Motor neuron (in vitro differentiated cells): ENCODE results near the gene BST2. TPM values are rescaled to one million over a fixed set of nuclear protein-coding genes. Genes with fewer than 3 reads are reported as not detected.
A peak's percentile ranks its signal among the peaks of the same experiment; 100 is the strongest.

Source experiments
- ATAC-seq, 8 experiments: fragments of 200-7000 bp; cut with Tn5 transposase; replicated peaks in 6 of 8; 2 replicates each; pipeline ENCODE4 v1.8.0; 2021; ENCODE audit warnings: mild to moderate bottlenecking in 8 of 8, moderate library complexity in 8 of 8
- H3K27ac ChIP-seq, 2 donors: fragments of 250-450 bp; sonication (Bioruptor Pico); 2 replicates each; pipeline ENCODE4 v1.9.0; 2021; ENCODE audit warnings: antibody characterized with exemption in 2 of 2, mild to moderate bottlenecking in 2 of 2, moderate library complexity in 1 of 2
- H3K4me1 ChIP-seq, 2 donors: fragments of 250-450 bp; sonication (Bioruptor Pico); replicated peaks in 1 of 2; 2 replicates each; pipeline ENCODE4 v1.6.1; 2021; ENCODE audit warnings: antibody characterized with exemption in 2 of 2, mild to moderate bottlenecking in 2 of 2, moderate library complexity in 1 of 2
- H3K4me3 ChIP-seq, 5 donors: fragments of 250-450 bp; sonication (Bioruptor Pico); 2 replicates each; pipeline ENCODE4 v1.9.0; 2021; ENCODE audit warnings: antibody characterized with exemption in 5 of 5, mild to moderate bottlenecking in 5 of 5, moderate library complexity in 4 of 5
- WGBS, 10 experiments: fragments of 450-650 bp; shearing (Covaris generic); methylation state at CpG; one replicate each; pipeline ENCODE4 v1.0.0; 2022; 5-methylcytosine and 5-hydroxymethylcytosine counted together
- in situ Hi-C, 9 experiments: fragments of 400-800 bp; cut with MboI; loops; one replicate each; pipeline ENCODE4 v1.15.0; 2021; ENCODE audit warnings: low sequenced_read_pairs in 9 of 9, low pct_unique_long_range_greater_than_20kb in 2 of 9; ENCODE audit not compliant: unreplicated experiment in 9 of 9
- total RNA-seq, 8 experiments: library from RNA; unstranded; fragments of 300-600 nt; gene quantifications; 2 replicates each; pipeline versions ENCODE4 v1.2.3 to v1.2.4, GENCODE V29; 2022

The BST2 gene
- total RNA-seq, 8 experiments from 2014 or later = 6.8 to 217 (median 31.0) TPM

DNA sequence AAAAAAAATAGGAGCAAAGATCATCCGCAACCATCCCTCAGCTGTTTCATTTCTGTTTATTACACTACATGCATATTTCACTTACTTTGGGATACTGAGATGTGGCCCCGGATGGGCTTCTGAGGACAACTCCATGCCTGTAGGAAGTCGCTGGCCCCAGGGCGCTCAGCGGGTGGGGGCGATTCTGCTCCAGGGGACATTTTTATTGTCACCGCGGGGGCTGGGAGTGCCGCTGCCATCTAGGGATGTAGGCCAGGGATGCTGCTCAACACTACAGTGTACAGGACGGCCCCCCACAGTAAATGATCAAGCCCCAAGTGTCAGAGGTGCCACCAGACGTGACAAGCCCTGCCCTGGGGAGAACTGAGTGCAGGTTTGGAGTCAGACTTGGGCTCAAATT, 6.4 kb upstream of the BST2 start:
- Histone ChIP-seq H3K4me3 (no peak overlapping the region), H3K27ac (peak overlapping the region in 1 of 2 donors; percentile 17), H3K4me1 (peaks cover 26 to 33% of the 10 kb centered on the region in 2 donors)
- WGBS, 10 experiments = 15 to 100% (median 66%) methylated on average over 1 to 11 of the region's 11 CpGs; no CpG with 5 or more reads in 2 of the 10 experiments
- in situ Hi-C loops = no loop called here
- peak in 2 of 8 experiments; percentile 7 to 10 for ATAC-seq

GRCh38 chr19:17409990-17410389, 4.6 kb upstream of the BST2 start:
- WGBS, 10 experiments = 12 to 100% (median 96%) methylated on average over 1 to 8 of the region's 9 CpGs
- no peak for ATAC-seq
- peaks cover 38 to 39% of the 10 kb centered on the region in 2 donors for H3K4me1 ChIP-seq
- no peak overlapping the region for H3K27ac ChIP-seq
- H3K4me3 ChIP-seq = no peak overlapping the region
- in situ Hi-C loops = loop anchor here in 1 of 9 experiments (10.0 kb wide), 1 partner anchor 55 kb away; the partner anchor contains the start of gene NXNL1

GRCh38 chr19:17406887-17407196, 1.4 kb upstream of the BST2 start:
- in situ Hi-C loops = loop anchor here in 1 of 9 experiments (10.0 kb wide), 1 partner anchor 58 kb away; the partner anchor contains the start of gene NXNL1
- ATAC-seq = no peak
- Histone ChIP-seq H3K4me3 (peak overlapping the region in 1 of 5 donors; percentile 17), H3K4me1 (peaks cover 35 to 39% of the 10 kb centered on the region in 2 donors), H3K27ac (peak overlapping the region in 1 of 2 donors; percentile 70)
- WGBS, 10 experiments = 17 to 50% methylated on average over 1 of the region's 2 CpGs; no CpG with 5 or more reads in 8 of the 10 experiments

DNA sequence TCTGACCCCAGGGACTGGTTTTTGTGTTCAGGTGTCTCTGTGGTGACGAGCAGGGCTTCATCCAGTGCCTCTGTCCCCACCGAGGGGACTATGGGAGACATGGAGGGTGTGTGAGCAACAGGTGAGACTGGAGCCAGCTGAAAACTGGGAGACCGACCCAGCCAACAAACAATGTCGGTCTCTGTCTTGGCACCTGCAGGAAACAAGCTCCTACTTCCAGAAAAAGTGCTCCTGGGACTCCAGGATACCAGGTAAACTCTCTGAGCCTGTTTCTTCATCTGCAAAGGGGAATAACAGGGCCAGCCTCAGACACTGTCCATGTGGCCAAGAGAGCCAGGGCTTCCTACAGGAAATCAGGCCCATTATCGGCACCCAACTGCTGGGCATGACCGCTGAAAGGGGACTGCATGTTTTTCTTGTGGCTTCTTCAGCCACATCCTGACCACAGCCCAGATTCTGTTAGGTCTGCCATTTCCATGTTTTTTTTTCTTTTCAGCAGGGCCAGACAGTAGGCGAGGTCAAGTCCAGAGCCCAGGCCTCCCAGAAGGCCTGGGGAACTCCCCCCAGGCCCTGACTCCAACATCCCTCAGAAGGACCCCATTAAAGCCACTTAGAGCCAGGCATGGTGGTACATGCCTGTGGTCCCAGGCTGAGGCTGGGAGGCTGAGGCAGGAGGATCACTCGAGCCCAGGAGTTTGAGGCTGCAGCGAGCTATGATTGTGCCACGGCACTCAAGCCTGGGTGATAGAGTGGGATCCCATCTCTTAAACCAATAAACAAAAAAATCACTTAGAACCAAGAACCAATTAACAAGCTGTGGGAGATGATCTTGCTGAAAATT, 836 bp upstream of the BST2 start:
- peak in 2 of 8 experiments; percentile 7 to 20 for ATAC-seq
- 83 to 100% (median 97%) methylated on average over 1 to 6 of the region's 10 CpGs; no CpG with 5 or more reads in 4 of the 10 experiments for WGBS, 10 experiments
- Histone ChIP-seq H3K4me3 (no peak overlapping the region), H3K27ac (peak overlapping the region in 1 of 2 donors; percentile 14), H3K4me1 (peaks cover 35 to 37% of the 10 kb centered on the region in 2 donors)
- in situ Hi-C loops = loop anchor here in 1 of 9 experiments (10.0 kb wide), 1 partner anchor 59 kb away; the partner anchor contains the start of gene NXNL1

- Histone ChIP-seq H3K27ac (peak overlapping the region in 1 of 2 donors; percentile 74), H3K4me3 (peak overlapping the region in 2 of 5 donors; percentile 41 to 43), H3K4me1 (peaks cover 35 to 37% of the 10 kb centered on the region in 2 donors)
- 29 to 100% (median 77%) methylated on average over 1 to 4 of the region's 7 CpGs; no CpG with 5 or more reads in 2 of the 10 experiments for WGBS, 10 experiments
- ATAC-seq = no peak
- in situ Hi-C loops = loop anchor here in 1 of 9 experiments (10.0 kb wide), 1 partner anchor 60 kb away; the partner anchor contains the start of gene NXNL1
These were observed 695 bp downstream of the BST2 start for GRCh38 chr19:17404621-17405249.

GRCh38 chr19:17404015-17404414, 1.4 kb downstream of the BST2 start:
- WGBS, 10 experiments = no CpG with 5 or more reads among the region's 6 CpGs
- H3K4me1 ChIP-seq = peaks cover 35 to 37% of the 10 kb centered on the region in 2 donors
- in situ Hi-C loops = loop anchor here in 1 of 9 experiments (10.0 kb wide), 1 partner anchor 61 kb away; the partner anchor contains the start of gene NXNL1
- H3K27ac ChIP-seq = peak overlapping the region; percentile 39 to 74
- H3K4me3 ChIP-seq = peak overlapping the region; percentile 11 to 43 (median 22)
- peak in 5 of 8 experiments; percentile 3 to 25 (median 12) for ATAC-seq

DNA sequence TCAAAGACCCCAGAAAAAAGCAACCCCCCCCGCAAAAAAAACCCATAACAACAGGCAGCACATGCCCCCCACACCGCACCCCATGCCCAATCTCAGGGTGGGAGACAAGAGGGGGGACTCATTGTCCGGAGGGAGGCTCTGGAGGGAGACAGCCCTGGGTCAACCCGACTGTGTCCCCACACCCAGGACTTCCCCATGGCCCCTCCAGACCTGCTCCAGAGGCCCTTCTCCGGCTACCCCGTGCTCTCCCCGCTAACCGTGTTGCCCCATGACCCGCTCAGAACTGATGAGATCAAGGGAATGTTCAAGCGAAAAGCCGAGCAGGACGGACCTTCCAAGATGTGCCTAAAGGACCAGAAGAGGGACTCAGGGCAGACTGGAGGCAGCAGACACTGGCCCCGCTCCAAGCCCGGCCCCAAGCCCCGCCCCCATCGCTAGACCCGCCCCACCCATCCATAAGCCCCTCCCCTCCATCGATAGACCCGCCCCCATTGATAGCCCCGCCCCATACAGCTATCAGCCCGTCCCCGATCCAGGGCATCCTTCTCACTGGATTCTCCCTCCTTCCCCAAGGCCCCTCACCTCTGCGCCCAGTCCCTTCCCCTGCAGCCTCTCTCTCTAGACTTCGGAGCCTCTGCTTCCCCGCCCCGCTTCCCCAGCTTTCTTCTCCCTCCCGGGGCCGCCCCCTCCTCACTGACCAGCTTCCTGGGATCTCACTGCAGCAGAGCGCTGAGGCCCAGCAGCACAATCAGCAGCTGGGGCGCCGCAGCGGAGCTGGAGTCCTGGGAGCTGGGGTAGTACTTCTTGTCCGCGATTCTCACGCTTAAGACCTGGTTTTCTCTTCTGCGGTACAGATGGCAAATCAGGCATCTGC, 2.2 kb downstream of the BST2 start:
- in situ Hi-C loops = loop anchor here in 1 of 9 experiments (10.0 kb wide), 1 partner anchor 62 kb away; the partner anchor contains the start of gene NXNL1
- ATAC-seq = peak in 6 of 8 experiments; percentile 64 to 88 (median 86)
- peak overlapping the region; percentile 11 to 43 (median 22) for H3K4me3 ChIP-seq
- peak overlapping the region; percentile 39 to 74 for H3K27ac ChIP-seq
- peaks cover 35 to 37% of the 10 kb centered on the region in 2 donors for H3K4me1 ChIP-seq
- 4% methylated on average over 4 of the region's 36 CpGs; no CpG with 5 or more reads in 9 of the 10 experiments for WGBS, 10 experiments

- WGBS, 10 experiments = 80 to 100% (median 94%) methylated on average over 1 to 6 of the region's 6 CpGs; no CpG with 5 or more reads in 5 of the 10 experiments
- in situ Hi-C loops = loop anchor here in 1 of 9 experiments (10.0 kb wide), 1 partner anchor 63 kb away; the partner anchor contains the start of gene NXNL1
These were observed 3.8 kb downstream of the BST2 start for GRCh38 chr19:17401628-17402027.

GRCh38 chr19:17398902-17399527, 6.4 kb downstream of the BST2 start:
- H3K4me3 ChIP-seq = no peak overlapping the region
- no peak overlapping the region for H3K27ac ChIP-seq
- 60 to 100% (median 71%) methylated on average over 1 to 2 of the region's 8 CpGs; no CpG with 5 or more reads in 3 of the 10 experiments for WGBS, 10 experiments
- H3K4me1 ChIP-seq = peaks cover 6% of the 10 kb centered on the region in 2 donors
- in situ Hi-C loops = no loop called here
- no peak for ATAC-seq

More at GRCh38 chr19:17401628-17402027, 3.8 kb downstream of the BST2 start:
- H3K4me3 ChIP-seq = no peak overlapping the region
- H3K27ac ChIP-seq = no peak overlapping the region
- H3K4me1 ChIP-seq = peaks cover 25 to 31% of the 10 kb centered on the region in 2 donors
- ATAC-seq = no peak

- 0 to 92% (median 49%) methylated on average over 2 to 9 of the region's 19 CpGs; no CpG with 5 or more reads in 4 of the 10 experiments for WGBS, 10 experiments
- peak in 2 of 8 experiments; percentile 18 to 47 for ATAC-seq
- no peak overlapping the region for H3K27ac ChIP-seq
- peaks cover 4 to 5% of the 10 kb centered on the region in 2 donors for H3K4me1 ChIP-seq
- in situ Hi-C loops = no loop called here
- no peak overlapping the region for H3K4me3 ChIP-seq
These were observed 10.5 kb downstream of the BST2 start for GRCh38 chr19:17394891-17395415.

GRCh38 chr19:17393914-17394313, 11.5 kb downstream of the BST2 start, which contains the start of gene CCDC194:
CCDC194 (minus strand) TSS chr19:17394196; CDS start chr19:17394158, 38 bp downstream.
- no peak within 1 kb of the TSS for H3K27ac ChIP-seq
- 0 to 93% (median 20%) methylated on average over 2 to 12 of the region's 41 CpGs; no CpG with 5 or more reads in 6 of the 10 experiments for WGBS, 10 experiments
- no peak for ATAC-seq
- peaks cover 4 to 5% of the 10 kb centered on the region in 2 donors for H3K4me1 ChIP-seq
- no peak within 1 kb of the TSS for H3K4me3 ChIP-seq
- in situ Hi-C loops = no loop called here
